Lower leg skin (tissue), 4 donors: ENCODE data around the gene GSE1. TPM values are rescaled to one million over a fixed set of nuclear protein-coding genes. Genes with fewer than 3 reads are reported as not detected.

Experiments
- DNase-seq, 2 donors: peaks; one replicate each; pipeline ENCODE4 v3.0.0-alpha.2; 2019; ENCODE audit warnings: low spot score in 2 of 2
- H3K4me3 ChIP-seq: fragments of 200-600 bp; sonication (generic); 2 replicates; pipeline ENCODE4 v1.5.1; 2017; ENCODE audit warnings: mild to moderate bottlenecking, low read depth; ENCODE audit not compliant: poor library complexity, severe bottlenecking
- POLR2A ChIP-seq, 2 donors: fragments of 450-650 bp; IDR thresholded peaks; one replicate each; pipeline ENCODE4 v1.6.1; 2016 to 2017; ENCODE audit warnings: antibody characterized with exemption in 2 of 2, mild to moderate bottlenecking in 1 of 2, moderate library complexity in 1 of 2
- WGBS, 2 donors: methylation state at CpG; one replicate each; pipeline ENCODE4 v1.1.5; 2018; 5-methylcytosine and 5-hydroxymethylcytosine counted together
- intact Hi-C: fragments of 100-400 bp; cut with DNase I; formaldehyde crosslinking; loops from one replicate; pipeline ENCODE4 v1.15.0; 2023; ENCODE audit warnings: low total_unique reads
- total RNA-seq, 4 donors: library from RNA; depleted of rRNA; stranded (reverse); fragments of >200 nt; gene quantifications; one replicate each; pipeline ENCODE4 v1.1.0, GENCODE V29; 2016
- TF ChIP-seq, protein P1 (sequence below), 3 donors: fragments of 450-650 bp; IDR thresholded peaks; one replicate each; pipeline ENCODE4 v1.5.1; 2016; ENCODE audit warnings: antibody characterized with exemption in 3 of 3, mild to moderate bottlenecking in 3 of 3, moderate library complexity in 2 of 3

The GSE1 gene
- total RNA-seq, 4 donors from 2014 or later, result 62.9 to 113 (median 69.9) TPM

DNA sequence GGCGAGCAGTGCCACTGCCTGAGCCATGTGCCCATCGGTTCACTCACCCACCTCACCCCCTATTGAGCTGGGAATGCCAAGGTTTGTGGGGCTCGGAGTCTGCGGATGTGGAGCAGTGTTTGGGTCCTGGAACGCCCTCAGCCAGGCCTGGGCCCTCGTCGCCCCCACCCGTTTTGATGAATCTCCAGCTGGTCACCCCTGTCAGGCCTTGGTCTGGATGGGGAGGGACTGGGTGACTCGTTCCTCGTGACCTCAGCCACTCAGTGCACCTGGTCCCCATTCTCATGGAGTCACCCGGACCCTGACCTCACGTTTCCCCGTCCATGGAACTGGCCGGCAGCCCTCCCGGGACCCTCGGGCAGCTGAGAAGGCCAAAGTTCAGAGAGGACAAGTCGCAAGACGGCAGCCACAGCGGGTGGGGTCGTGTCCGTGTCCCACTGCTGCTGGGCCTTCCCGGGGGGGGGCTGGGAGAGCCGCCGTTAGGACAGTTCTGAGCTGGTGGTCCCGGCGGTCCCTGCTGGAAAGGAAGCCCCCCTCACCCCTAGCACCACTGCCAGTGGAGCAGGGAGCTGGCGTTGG lies 23.2 kb downstream of the GSE1 start:
- no peak overlapping the region for H3K4me3 ChIP-seq
- no peak for DNase-seq
- intact Hi-C loops, result no loop called here
- no peak for TF ChIP-seq POLR2A (IDR thresholded peaks at IDR 0.05)
- TF ChIP-seq, protein P1, sequence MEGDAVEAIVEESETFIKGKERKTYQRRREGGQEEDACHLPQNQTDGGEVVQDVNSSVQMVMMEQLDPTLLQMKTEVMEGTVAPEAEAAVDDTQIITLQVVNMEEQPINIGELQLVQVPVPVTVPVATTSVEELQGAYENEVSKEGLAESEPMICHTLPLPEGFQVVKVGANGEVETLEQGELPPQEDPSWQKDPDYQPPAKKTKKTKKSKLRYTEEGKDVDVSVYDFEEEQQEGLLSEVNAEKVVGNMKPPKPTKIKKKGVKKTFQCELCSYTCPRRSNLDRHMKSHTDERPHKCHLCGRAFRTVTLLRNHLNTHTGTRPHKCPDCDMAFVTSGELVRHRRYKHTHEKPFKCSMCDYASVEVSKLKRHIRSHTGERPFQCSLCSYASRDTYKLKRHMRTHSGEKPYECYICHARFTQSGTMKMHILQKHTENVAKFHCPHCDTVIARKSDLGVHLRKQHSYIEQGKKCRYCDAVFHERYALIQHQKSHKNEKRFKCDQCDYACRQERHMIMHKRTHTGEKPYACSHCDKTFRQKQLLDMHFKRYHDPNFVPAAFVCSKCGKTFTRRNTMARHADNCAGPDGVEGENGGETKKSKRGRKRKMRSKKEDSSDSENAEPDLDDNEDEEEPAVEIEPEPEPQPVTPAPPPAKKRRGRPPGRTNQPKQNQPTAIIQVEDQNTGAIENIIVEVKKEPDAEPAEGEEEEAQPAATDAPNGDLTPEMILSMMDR (IDR thresholded peaks at IDR 0.05), result no peak
- WGBS, 2 donors, result 84 to 90% methylated on average over 15 to 27 of the region's 27 CpGs

GRCh38 chr16:85637061-85637807 lies 24.1 kb downstream of the GSE1 start:
- intact Hi-C loops, result no loop called here
- TF ChIP-seq, protein P1 (IDR thresholded peaks at IDR 0.05), result no peak
- no peak for TF ChIP-seq POLR2A (IDR thresholded peaks at IDR 0.05)
- DNase-seq, result no peak
- no peak overlapping the region for H3K4me3 ChIP-seq
- WGBS, 2 donors, result 92% methylated on average over 28 to 34 of the region's 36 CpGs

GRCh38 chr16:85637808-85638647 lies 24.9 kb downstream of the GSE1 start:
- intact Hi-C loops, result no loop called here
- no peak for DNase-seq
- TF ChIP-seq, protein P1 (IDR thresholded peaks at IDR 0.05), result no peak
- no peak for TF ChIP-seq POLR2A (IDR thresholded peaks at IDR 0.05)
- WGBS, 2 donors, result 74 to 80% methylated on average over 30 to 36 of the region's 37 CpGs
- H3K4me3 ChIP-seq, result no peak overlapping the region

DNA sequence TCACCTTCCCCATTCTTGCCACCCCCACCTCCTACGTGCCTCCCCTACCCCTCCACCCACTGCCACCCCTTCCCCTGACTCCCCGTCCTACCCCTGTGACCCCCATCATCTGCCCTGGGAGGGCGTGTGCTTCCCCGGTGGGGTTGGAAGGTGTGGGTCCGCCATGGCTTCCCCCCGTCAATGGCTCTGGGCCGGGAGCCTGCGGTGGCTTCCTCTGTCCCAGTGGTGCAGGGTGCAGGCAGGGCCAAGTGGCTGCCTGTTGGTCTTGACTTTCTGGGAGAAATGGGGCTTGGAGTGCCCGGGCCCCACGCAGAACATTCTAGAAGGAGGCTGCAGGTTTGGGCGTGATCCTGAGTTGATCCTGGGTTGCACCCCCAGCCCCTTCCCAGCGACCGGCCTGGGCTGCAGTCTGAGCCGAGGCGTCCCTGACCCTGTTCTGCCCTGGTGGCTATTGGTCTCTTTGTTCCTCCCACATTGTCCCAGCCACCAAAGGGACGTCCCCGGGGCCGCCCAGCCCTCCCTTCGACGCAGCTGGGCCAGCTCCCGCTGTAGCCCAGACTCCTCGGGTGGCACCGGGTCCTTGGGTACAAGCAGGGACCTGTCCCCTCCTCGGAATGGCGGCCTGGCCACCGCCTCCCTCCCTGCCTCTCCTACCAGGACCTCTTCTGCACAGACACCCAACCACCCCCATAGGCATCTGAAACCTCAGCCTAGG lies 25.7 kb downstream of the GSE1 start:
- WGBS, 2 donors, result 67 to 82% methylated on average over 23 of the region's 26 CpGs
- H3K4me3 ChIP-seq, result no peak overlapping the region
- no peak for DNase-seq
- no peak for TF ChIP-seq POLR2A (IDR thresholded peaks at IDR 0.05)
- TF ChIP-seq, protein P1 (IDR thresholded peaks at IDR 0.05), result no peak
- intact Hi-C loops, result no loop called here

DNA sequence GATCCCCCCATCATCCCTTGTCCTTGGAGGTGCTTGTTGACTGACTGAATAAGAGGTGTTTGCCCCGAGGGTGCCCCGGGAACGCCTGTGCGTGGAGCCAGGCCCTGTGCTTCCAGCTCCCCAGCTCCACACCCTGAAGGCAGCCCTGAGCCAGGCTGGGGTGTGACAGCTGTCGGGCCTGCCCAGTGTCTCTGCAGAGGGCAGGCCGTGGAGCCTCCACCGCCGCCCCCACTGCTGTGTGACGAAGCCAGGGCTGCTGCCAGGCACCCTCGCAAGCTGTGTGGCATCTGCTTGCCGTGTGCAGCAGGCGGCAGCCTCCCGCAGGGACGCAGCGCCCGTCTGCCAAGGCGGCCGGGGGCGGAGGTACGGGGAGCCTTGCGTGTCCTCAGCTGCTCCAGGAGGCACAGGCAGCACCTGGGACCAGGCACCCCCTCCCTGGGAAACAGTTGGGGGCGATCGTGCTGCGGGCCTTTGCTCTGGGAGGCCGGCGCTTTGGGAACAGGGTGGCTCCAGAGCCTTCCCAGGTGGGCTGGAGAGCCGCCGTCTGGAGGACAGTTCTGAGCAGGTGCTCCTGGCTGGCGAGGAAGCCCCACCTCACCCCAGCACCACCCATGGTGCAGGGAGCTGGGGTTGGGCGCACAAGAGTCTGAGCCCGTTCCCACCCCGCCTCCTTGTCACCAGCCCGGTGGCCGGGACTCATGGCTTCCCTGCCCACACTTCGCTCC lies 26.6 kb downstream of the GSE1 start:
- 30 to 65% methylated on average over 12 to 26 of the region's 35 CpGs for WGBS, 2 donors
- TF ChIP-seq POLR2A (IDR thresholded peaks at IDR 0.05), result no peak
- TF ChIP-seq, protein P1 (IDR thresholded peaks at IDR 0.05), result no peak
- peak in 1 of 2 donors; percentile 39 for DNase-seq
- H3K4me3 ChIP-seq, result no peak overlapping the region
- intact Hi-C loops, result no loop called here
